Fibroblast of mammary gland (primary cell): ENCODE measurements around the gene PPM1N.

Experiments
- DNase-seq: peaks from one replicate; pipeline ENCODE4 v3.0.0-alpha.2; 2010; ENCODE audit warnings: low read depth
- H3K4me3 ChIP-seq: 2 replicates; pipeline ENCODE4 v1.5.1; 2011; ENCODE audit warnings: low read depth, mild to moderate bottlenecking, low read length, moderate library complexity; ENCODE audit not compliant: control insufficient read depth
- TF ChIP-seq, protein P1 (sequence below): conservative IDR thresholded peaks from 2 replicates; pipeline ENCODE4 v1.5.1; 2011; ENCODE audit warnings: low read depth, low read length, inconsistent platforms; ENCODE audit not compliant: control insufficient read depth, insufficient read depth

PPM1N gene

DNA sequence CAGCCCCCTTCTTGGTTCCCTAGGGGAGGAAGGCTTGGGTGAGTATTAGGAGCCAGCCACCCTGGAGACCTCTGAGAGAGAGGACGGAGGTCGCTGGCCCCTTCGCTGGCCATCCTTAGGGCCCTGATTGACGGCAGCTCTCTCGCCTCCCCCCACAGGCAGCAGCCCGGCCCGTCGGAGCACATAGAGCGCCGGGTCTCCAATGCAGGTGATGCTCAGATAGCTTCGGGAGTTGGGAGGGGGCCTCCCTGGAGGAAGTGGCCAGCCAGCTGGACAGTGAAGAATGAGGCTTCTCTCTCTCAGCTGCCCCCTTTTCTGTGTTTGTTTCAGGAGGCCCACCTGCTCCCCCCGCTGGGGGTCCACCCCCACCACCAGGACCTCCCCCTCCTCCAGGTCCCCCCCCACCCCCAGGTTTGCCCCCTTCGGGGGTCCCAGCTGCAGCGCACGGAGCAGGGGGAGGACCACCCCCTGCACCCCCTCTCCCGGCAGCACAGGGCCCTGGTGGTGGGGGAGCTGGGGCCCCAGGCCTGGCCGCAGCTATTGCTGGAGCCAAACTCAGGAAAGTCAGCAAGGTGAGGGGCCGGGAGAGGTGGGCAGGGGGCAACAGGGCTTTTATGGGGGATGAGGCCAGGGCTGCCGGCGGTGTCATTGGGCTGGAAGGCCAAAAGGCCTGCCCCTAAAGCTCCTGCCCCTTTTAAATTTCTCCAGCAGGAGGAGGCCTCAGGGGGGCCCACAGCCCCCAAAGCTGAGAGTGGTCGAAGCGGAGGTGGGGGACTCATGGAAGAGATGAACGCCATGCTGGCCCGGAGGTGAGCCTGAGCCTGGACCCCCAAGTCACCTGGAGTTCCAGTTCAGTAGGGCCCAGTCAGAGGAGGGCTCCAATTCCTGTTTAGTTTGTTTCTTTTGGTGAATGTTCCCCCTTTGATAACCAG lies 24.0 kb downstream of the PPM1N start:
- TF ChIP-seq, protein P1, sequence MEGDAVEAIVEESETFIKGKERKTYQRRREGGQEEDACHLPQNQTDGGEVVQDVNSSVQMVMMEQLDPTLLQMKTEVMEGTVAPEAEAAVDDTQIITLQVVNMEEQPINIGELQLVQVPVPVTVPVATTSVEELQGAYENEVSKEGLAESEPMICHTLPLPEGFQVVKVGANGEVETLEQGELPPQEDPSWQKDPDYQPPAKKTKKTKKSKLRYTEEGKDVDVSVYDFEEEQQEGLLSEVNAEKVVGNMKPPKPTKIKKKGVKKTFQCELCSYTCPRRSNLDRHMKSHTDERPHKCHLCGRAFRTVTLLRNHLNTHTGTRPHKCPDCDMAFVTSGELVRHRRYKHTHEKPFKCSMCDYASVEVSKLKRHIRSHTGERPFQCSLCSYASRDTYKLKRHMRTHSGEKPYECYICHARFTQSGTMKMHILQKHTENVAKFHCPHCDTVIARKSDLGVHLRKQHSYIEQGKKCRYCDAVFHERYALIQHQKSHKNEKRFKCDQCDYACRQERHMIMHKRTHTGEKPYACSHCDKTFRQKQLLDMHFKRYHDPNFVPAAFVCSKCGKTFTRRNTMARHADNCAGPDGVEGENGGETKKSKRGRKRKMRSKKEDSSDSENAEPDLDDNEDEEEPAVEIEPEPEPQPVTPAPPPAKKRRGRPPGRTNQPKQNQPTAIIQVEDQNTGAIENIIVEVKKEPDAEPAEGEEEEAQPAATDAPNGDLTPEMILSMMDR = no peak
- no peak for DNase-seq
- no peak overlapping the region for H3K4me3 ChIP-seq

DNA sequence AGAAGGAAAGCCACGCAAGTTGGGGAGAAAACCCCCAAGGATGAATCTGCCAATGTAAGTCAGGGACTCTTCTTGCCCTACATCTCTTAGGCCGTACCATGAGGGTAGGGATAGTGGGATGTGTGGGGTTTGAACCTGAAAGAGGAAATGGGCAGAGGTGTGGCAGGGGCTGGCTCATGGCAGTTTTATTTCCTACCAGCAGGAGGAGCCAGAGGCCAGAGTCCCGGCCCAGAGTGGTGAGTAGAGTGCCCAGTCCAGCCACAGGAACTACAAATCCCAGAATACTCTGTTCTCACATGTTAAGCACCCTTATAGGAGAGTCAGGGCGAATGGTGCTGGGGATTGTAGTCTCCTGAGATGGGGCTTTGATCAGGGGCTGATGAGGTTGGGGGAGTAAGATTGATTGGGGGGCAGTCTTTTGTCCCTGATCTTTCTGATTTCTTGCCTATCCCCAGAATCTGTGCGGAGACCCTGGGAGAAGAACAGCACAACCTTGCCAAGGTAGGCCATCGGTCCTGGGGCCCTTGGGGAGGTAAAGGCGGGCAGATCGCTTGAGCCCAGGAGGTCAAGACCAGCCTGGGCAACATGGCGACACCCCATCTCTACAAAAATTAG lies 25.5 kb downstream of the PPM1N start:
- DNase-seq = peak; percentile 84
- TF ChIP-seq, protein P1 = peak; percentile 86
- H3K4me3 ChIP-seq = no peak overlapping the region

DNA sequence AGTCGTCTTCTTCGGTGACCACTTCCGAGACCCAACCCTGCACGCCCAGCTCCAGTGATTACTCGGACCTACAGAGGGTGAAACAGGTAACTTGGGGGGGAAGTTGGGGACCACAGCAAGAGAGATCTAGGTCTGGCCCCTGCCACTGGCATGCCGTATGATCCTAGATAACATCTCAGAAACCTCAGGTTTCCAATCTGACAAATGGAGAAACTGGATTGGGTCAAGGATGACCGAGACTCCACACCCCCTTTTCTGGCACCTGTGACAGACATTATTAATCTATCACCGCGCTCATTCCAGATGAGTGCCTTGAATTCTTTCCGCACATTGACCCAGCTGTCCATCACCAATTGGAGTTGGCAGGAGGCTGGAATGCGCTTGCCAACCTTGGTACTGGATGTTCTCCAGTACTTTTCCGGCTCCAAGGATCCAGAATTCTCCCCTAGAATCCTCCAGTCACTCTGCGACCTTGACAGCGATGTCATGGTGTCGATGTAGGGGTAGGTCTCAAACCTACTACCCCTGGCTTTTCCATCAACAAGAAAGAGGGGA lies 26.4 kb downstream of the PPM1N start:
- no peak overlapping the region for H3K4me3 ChIP-seq
- TF ChIP-seq, protein P1 = no peak
- no peak for DNase-seq

DNA sequence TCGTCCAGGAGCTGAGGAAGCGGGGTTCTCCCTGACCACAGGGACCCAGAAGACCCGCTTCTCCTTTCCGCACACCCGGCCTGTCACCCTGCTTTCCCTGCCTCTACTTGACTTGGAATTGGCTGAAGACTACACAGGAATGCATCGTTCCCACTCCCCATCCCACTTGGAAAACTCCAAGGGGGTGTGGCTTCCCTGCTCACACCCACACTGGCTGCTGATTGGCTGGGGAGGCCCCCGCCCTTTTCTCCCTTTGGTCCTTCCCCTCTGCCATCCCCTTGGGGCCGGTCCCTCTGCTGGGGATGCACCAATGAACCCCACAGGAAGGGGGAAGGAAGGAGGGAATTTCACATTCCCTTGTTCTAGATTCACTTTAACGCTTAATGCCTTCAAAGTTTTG lies 27.9 kb downstream of the PPM1N start:
- DNase-seq = peak; percentile 66
- no peak overlapping the region for H3K4me3 ChIP-seq
- TF ChIP-seq, protein P1 = no peak

DNA sequence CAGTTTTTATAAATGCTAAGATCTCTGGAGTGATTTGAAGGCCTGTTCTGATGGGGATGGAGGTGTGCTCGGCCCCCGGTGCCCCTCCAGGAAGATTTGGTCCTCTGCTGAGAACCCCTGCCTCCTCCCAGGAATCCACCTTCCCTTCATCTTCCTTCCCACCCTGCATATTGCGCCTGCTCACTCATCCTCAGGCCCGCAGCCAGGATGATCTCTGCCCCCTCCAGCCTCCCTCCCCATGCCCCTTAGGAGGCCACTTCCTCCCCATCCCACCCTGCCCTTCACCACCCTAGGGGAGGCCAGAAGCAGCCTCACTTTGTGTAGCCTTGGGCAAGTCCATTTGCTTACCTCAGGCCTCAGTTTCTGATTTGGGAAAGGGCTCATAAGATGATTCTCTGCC lies 28.7 kb downstream of the PPM1N start:
- DNase-seq = no peak
- no peak overlapping the region for H3K4me3 ChIP-seq
- TF ChIP-seq, protein P1 = no peak

DNA sequence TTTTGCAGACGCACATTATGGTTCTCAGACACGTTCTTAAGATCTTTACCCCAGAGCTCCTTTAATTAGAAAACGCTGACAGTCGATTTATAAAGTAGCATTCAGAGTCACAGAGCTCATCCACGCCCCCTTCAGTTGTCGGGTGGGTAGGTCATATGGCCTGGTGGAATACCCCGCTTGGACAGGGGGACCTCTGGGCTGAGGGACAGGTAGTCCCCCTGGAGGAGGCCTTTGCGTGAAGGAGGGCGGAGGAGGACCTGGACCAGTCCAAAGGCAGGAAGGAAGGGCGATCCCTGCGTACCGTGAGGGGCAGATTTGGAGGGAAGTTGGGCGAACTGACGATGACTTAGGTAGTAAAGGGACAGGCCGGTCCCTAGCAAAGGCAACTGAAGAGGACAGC lies 29.5 kb downstream of the PPM1N start:
- TF ChIP-seq, protein P1 = no peak
- no peak overlapping the region for H3K4me3 ChIP-seq
- no peak for DNase-seq
